Activated CD4-positive, alpha-beta T cell treated with anti-CD3 and anti-CD28 coated beads, Interleukin-2, amount 50 U/mL, for 48 hours (primary cell): Measurements from ENCODE around the gene LLGL2.

Source experiments
- DNase-seq, 2 experiments: peaks; one replicate each; pipeline ENCODE4 v3.0.0-alpha.2; 2020

The LLGL2 gene

GRCh38 chr17:75619506-75620431, 94.3 kb downstream of the LLGL2 start:
- DNase-seq: peak; percentile 24 to 30

DNA sequence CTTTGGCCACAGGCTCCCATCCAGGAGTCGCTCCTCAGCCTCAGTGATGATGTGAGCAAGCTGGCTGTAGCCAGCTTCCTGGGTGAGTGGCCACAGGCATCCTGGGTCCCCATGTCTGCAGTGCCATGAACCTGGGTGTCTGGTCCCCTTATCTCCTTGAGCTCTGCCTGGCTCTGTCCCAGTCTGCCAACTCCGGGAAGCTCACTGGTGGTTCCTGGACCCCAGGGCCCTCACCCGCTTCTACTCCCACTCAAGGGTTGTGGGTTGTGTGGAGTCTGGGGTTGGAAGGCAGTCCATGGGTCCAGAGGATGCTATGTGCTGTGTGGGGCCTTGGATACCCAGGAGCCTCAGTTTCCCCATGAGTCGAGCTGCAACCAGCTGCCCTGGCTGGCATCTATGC, 96.0 kb downstream of the LLGL2 start:
- DNase-seq: no peak

GRCh38 chr17:75622076-75622475, 96.6 kb downstream of the LLGL2 start:
- no peak for DNase-seq

DNA sequence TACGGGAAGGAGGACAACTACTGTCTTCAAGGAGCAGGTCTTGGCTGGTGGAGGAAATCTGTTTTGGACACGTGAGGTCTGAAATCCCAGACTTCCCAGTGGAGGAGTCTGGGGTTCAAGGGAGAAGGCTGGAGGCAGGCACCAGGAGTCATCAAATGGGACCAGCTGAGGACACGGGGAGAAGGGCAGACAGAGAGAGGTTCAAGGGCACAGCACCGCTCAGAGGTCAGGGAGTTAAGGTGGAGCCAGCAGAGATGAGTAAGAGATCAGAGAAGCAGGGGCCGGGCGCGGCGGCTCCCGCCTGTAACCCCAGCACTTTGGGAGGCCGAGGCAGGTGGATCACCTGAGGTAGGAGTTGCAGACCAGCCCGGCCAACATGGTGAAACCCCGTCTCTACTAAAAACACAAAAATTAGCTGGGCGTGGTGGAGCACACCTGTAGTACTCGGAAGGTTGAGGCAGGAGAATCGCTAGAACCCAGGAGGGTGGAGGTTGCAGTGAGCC, 97.3 kb downstream of the LLGL2 start:
- no peak for DNase-seq

DNA sequence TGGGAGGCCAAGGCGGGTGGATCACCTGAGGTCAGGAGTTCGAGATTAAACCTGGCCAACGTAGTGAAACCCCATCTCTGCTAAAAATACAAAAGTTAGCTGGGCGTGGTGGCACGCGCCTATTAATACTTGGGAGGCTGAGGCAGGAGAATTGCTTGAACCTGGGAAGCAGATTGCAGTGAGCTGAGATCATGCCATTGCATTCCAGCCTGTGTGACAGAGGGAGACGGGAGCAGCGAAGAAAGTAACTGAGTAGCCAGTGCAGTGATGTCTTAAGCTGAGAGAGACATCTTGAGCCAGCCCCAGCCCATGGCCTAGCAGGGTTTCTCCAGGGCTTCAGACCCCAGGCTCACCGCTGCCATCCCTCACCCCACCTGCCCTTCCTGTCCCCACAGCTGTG, 97.9 kb downstream of the LLGL2 start:
- DNase-seq: no peak

DNA sequence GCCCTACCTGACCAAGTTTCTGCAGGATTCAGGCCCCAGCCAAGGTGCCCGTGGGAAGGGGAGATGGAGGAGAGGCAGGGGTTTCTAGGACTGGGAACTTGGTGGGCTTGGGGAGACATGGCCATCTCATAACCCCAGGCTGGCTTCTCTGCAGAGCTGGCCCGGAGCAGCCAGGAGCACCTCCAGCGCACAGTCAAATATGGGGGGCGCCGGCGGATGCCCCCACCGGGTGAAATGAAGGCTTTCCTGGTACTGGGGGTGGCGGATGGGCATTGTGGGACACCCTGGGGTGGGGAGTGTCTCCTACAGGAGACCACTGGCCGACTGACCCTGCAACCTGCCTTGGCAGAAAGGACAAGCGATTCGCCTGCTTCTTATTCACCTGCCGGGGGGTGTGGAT, 98.5 kb downstream of the LLGL2 start:
- DNase-seq: no peak
